Measurements from ENCODE around the gene CSHL1. TPM values are rescaled to one million over a fixed set of nuclear protein-coding genes. Genes with fewer than 3 reads are reported as not detected.

Gene CSHL1
- total and polyA plus RNA-seq, 5 experiments from 2014 or later: not detected

DNA sequence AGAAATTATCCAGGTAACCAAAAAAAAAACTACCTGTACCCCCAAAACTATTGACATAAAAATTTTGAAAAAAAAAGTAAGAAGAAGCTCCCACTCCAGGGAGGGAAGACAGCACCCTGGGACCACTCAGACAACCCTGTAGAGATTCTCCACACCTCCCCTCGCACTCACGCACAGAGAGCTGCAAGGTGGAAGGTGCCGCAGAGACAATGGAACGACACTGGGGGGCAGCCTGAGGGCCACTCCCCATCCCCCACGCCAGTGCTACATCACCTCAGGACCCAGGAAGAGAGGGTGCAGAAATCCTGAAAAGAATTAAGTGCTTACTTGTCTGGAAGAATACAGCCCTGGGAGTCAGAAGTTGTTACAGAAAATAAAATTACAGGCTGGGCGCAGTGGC, 26.3 kb upstream of the CSHL1 start:
- no peak overlapping the region for H3K4me3 Mint-ChIP-seq
- H3K36me3 Mint-ChIP-seq: no peaks in the 10 kb centered on the region
- peak overlapping the region in 1 of 10 donors; percentile 66 for H3K27ac Mint-ChIP-seq
- H3K4me1 Mint-ChIP-seq: peaks cover 12 to 57% (median 13%) of the 10 kb centered on the region in 4 donors
- DNase-seq (no peak), ATAC-seq (no peak)
- POLR2A ChIA-PET: interaction anchor here (1.0 kb wide), 1 partner anchor 8 kb away, joined by 3 read pairs; no protein-coding TSS in a partner anchor
- no peaks in the 10 kb centered on the region for H3K27me3 Mint-ChIP-seq
- H3K9me3 Mint-ChIP-seq: no peaks in the 10 kb centered on the region

DNA sequence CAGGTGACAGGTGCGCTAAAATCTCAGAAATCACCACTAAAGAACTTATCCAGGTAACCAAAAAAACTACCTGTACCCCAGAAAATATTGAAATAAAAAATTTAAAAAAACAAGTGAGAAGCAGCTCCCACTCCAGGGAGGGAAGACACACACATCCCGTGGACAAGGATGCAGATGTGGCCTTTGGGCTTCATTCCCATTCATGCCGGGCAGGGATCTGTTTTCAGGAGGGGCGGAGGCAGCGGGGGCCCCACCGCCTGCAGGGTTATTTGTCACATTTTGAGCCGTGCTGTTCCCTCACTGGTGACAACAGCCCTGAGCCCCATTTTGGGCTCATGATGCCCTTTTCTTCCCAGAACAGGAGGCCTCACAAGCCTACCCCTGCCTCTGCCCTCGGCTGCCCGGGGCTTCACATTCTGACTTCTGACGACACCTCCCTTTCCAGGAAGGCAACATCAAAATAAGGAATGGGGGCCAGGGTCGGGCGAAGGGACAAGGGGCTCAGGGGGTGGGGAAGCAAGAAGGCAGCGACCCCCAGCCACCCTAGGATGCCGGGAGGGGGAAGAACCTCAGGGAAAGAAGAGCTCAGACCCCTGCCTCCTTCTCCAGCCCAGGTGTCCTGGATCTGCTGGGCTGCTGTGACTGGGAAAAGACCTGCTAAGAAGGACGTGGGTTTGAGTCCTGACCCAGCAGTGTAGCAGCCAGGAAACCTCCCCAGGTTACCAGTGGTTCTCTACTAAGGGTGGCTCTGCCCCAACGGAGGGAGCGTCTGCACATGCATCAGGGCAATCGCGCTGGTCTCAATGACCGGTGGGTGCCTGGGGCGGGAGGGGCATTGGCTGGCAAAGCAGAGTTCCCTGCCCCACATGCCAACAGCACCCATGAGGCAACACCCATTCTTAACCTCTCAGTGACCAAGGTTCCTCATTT, 23.4 kb upstream of the CSHL1 start:
- POLR2A ChIA-PET: interaction anchor here (1.0 to 6.2 kb wide), 3 partner anchors 12 to 59 kb away, joined by 4 to 47 read pairs (median 5); no protein-coding TSS in a partner anchor
- Mint-ChIP-seq H3K9me3 (no peaks in the 10 kb centered on the region), H3K4me3 (peak overlapping the region in 2 of 10 donors; percentile 41 to 45), H3K4me1 (peaks cover 19 to 71% (median 33%) of the 10 kb centered on the region in 4 donors), H3K27me3 (no peaks in the 10 kb centered on the region), H3K36me3 (no peaks in the 10 kb centered on the region), H3K27ac (peak overlapping the region in 3 of 10 donors; percentile 22 to 51 (median 32))
- no peak for ATAC-seq
- DNase-seq: no peak

DNA sequence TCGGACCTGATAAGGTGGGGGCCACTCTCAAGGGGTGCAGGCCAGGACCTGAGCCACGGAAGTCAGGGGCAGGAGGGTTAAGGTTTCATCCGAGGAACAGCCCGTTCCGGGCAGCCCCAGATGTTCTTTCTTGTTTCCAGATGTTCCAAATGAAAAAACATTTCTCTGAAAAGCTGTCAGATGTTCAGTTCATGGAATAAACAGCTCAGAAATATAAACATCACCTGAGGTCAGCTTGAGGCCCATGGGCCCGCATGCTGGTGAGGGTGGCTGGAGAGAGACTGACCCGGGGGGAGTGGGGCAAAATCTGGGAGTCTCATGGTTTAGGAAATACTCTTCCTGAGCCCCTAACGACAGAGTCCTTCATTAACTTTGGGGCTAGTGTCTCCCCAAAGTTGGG, 22.5 kb upstream of the CSHL1 start:
- H3K4me3 Mint-ChIP-seq: peak overlapping the region in 2 of 10 donors; percentile 92 to 93
- H3K4me1 Mint-ChIP-seq: peaks cover 19 to 66% (median 30%) of the 10 kb centered on the region in 4 donors
- no peaks in the 10 kb centered on the region for H3K9me3 Mint-ChIP-seq
- POLR2A ChIA-PET: interaction anchor here (1.0 to 6.2 kb wide), 6 partner anchors 10 to 212 kb away, joined by 3 to 47 read pairs (median 4); no protein-coding TSS in a partner anchor
- no peaks in the 10 kb centered on the region for H3K27me3 Mint-ChIP-seq
- peak overlapping the region in 4 of 10 donors; percentile 22 to 92 (median 32) for H3K27ac Mint-ChIP-seq
- peaks cover 0 to 3% (median 0%) of the 10 kb centered on the region in 3 donors for H3K36me3 Mint-ChIP-seq
- DNase-seq (no peak), ATAC-seq (no peak)

DNA sequence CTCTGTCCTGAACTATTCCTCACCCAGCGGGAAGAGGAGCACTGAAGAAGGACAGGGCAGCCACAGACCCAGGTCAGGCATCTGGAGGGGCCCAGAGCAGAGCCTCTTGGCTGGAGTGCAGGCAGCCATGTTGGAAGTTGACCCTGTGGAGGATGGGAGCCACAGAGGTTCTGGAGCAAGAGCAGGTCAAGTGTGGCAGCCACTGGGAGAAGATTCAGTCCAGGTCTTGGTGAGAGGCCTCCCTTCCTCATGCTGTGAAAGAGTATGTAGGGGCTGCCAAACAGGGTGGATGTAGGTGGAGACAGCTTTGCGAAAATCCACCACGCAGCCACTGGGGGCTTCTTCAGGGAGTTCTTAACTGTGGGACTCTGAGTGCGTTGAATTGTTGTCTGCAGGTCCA, 21.7 kb upstream of the CSHL1 start:
- Mint-ChIP-seq H3K27me3 (no peaks in the 10 kb centered on the region), H3K9me3 (no peaks in the 10 kb centered on the region), H3K27ac (peak overlapping the region in 9 of 10 donors; percentile 69 to 94 (median 92)), H3K4me1 (peaks cover 15 to 62% (median 29%) of the 10 kb centered on the region in 4 donors), H3K36me3 (peaks cover 0 to 3% (median 0%) of the 10 kb centered on the region in 3 donors), H3K4me3 (peak overlapping the region; percentile 87 to 94 (median 93))
- POLR2A ChIA-PET: interaction anchor here (0.6 to 6.2 kb wide), 12 partner anchors 11 to 213 kb away, joined by 3 to 47 read pairs (median 3); partner anchors contain the start of gene ICAM2
- no peak for DNase-seq
- ATAC-seq: no peak

DNA sequence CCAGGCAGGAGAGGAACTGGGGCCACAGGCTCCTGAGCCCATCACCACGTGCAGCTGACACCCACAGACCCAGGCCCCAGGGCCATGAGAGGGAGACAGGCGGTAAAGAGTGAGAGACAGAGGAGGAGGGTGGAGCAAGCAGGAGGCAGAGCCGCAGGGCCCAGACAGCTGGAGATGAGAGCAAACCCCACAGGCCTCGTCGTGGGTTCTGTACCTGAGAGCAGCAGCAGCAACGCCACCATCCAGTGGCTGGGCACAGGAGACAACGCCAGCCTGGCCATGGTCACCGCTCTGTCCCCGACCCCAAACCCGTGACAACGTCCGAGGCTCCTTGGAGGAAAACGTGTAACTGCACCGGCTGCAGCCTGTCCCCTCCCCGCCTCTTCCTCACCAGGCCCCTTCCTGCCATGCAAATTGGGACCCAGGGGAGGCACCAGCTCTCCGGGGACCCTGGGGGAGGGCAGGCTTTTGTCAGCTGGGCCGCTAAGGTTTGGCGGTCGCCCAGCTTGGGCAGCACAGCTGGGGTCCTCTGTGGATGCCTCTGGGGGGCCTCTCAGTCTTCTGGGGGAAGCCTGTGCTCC, 21.0 kb upstream of the CSHL1 start, which contains the start of gene CD79B:
TSS of gene CD79B (minus strand) at position 351 of the 581 bp plus-strand sequence. CDS start at position 281, 70 bp downstream.
- Mint-ChIP-seq H3K27me3 (no peaks in the 10 kb centered on the region), H3K9me3 (no peaks in the 10 kb centered on the region), H3K4me1 (peaks cover 15 to 57% (median 29%) of the 10 kb centered on the region in 4 donors), H3K27ac (peak within 1 kb of the TSS; percentile 85 to 94 (median 92)), H3K36me3 (peaks cover 0 to 3% (median 0%) of the 10 kb centered on the region in 3 donors), H3K4me3 (peak within 1 kb of the TSS; percentile 87 to 94 (median 93))
- DNase-seq (peak in 7 of 10 donors; percentile 11 to 74 (median 37)), ATAC-seq (peak; percentile 74 to 75)
- POLR2A ChIA-PET: interaction anchor here (0.7 to 6.2 kb wide), 9 partner anchors 11 to 94 kb away, joined by 3 to 47 read pairs (median 3); partner anchors contain the start of gene ICAM2

DNA sequence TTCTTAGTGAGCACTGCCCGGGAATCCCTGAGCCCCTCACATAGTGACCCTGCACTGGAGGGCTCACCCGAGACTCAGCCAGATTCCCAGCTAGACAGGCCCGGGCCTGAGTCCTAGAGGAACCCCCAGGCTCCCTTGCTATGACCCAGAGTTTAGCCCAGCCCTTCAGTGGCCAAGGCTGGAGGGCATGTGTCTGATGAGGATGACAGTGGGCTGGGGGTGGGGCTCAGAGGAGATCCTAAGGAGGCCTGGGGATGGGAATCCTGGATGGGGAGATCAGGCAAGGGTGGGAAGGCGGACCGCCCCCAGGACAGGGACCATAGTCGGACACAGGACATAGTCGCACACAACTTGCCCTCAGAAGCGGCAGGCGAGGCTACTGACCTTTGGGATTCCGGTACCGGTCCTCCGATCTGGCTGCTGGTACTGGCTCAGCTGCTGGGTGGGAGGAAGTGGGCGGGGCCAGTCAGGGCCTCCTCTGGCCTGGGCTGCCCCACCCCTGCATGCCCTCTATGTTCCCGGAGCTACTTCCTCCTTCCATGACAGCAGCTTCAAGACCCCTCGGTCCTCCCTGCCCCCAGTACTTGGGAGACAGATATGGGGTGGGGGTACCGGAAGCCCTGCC, 20.0 kb upstream of the CSHL1 start:
- peaks cover 15 to 56% (median 29%) of the 10 kb centered on the region in 4 donors for H3K4me1 Mint-ChIP-seq
- DNase-seq (peak in 9 of 10 donors; percentile 28 to 79 (median 51)), ATAC-seq (peak; percentile 76 to 78)
- H3K4me3 Mint-ChIP-seq: peak overlapping the region; percentile 87 to 94 (median 93)
- POLR2A ChIA-PET: interaction anchor here (0.6 to 6.2 kb wide), 10 partner anchors 11 to 576 kb away, joined by 3 to 47 read pairs (median 4); partner anchors contain the start of genes CEP95 and ICAM2
- no peaks in the 10 kb centered on the region for H3K9me3 Mint-ChIP-seq
- H3K27ac Mint-ChIP-seq: peak overlapping the region; percentile 53 to 94 (median 92)
- no peaks in the 10 kb centered on the region for H3K27me3 Mint-ChIP-seq
- H3K36me3 Mint-ChIP-seq: peaks cover 0 to 3% (median 0%) of the 10 kb centered on the region in 3 donors

DNA sequence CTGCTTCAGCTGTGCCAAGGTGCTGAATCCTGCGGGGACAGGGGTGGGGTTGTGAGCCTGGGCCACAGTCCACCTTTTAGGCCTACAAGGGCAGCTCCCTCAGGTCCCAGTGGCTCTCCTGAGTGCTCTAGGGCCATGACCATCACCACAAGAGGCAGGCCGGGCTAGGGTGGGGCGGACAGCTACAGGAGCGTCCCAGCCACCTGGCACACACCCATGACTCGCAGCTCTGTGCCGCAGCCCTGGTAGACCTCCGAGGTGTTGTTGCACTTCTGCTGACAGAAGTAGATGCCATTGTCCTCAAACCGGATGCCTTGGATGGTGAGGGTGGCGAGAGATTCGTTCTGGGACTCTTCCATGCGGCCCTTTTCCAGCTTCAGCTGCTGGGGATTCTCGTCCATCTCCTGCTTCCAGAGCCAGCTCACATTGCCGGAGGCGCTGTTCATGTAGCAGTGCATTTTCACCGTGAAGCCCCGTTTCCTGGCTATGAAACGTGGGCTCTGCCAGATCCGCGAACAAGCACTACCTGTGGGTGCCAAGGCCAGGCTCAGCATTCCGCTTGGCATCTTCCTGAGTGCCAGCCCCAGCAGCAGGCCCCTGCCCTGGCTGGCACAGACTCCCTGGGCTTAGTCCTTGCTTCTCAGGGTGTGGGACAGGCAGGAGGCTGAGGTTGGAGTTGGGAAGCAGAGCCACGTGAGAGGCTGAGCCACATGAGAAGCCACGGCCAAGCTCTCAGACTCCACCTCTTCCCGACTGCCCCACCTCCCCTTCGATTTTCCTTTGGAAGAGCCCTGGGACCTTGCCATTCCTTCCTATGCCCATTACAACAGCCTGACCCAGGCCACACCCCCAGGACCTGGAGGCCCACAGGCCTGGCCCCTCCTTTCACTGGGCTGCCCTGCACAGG, 19.1 kb upstream of the CSHL1 start:
- H3K27ac Mint-ChIP-seq: peak overlapping the region in 7 of 10 donors; percentile 18 to 92 (median 90)
- H3K27me3 Mint-ChIP-seq: no peaks in the 10 kb centered on the region
- POLR2A ChIA-PET: interaction anchor here (1.3 to 6.2 kb wide), 2 partner anchors 16 to 104 kb away, joined by 3 to 47 read pairs; no protein-coding TSS in a partner anchor
- peaks cover 15 to 56% (median 29%) of the 10 kb centered on the region in 4 donors for H3K4me1 Mint-ChIP-seq
- H3K4me3 Mint-ChIP-seq: peak overlapping the region in 8 of 10 donors; percentile 87 to 94 (median 93)
- H3K36me3 Mint-ChIP-seq: peaks cover 0 to 3% (median 0%) of the 10 kb centered on the region in 3 donors
- ATAC-seq (no peak), DNase-seq (no peak)
- H3K9me3 Mint-ChIP-seq: no peaks in the 10 kb centered on the region

DNA sequence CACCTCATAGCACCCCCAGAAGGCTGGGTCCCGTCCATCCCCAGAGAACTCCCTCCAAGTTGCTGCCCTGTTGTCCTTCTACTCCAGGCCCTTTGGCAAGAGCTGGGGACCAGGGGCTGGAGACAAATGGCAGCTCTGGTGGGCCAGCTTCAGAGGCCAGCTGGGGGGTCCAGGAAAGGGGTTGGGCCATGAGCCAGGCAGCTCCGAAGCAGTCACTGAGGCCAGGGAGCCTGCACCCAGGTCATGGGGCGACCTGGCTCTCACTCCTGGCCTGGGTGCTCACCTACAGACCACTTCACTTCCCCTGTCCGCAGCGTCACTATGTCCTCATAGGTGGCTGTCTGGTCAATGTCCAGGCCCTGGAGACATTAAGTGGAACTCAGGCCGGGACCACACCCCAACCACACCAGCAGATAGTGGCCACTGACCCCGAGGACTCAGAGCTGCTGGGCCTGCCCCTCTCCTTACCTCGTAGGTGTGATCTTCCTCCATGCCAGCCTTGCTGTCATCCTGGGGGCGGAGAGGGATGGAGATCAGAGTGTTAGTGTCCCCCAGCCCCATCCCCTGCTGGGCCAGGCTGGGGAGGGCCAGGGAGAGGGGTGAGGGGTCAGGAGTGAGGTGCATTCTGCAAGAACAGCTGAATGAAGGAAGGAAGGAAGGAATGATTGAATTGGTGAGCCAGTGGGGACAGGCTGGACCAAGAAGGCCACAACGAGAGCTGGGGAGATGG, 18.1 kb upstream of the CSHL1 start:
- no peaks in the 10 kb centered on the region for H3K27me3 Mint-ChIP-seq
- peak overlapping the region in 4 of 10 donors; percentile 38 to 76 (median 60) for H3K4me3 Mint-ChIP-seq
- no peak for DNase-seq
- POLR2A ChIA-PET: interaction anchor here (6.2 kb wide), 1 partner anchor 17 kb away, joined by 47 read pairs; no protein-coding TSS in a partner anchor
- peaks cover 15 to 58% (median 29%) of the 10 kb centered on the region in 4 donors for H3K4me1 Mint-ChIP-seq
- peak overlapping the region in 2 of 10 donors; percentile 71 to 85 for H3K27ac Mint-ChIP-seq
- peaks cover 0 to 3% (median 0%) of the 10 kb centered on the region in 3 donors for H3K36me3 Mint-ChIP-seq
- no peaks in the 10 kb centered on the region for H3K9me3 Mint-ChIP-seq
- no peak for ATAC-seq

DNA sequence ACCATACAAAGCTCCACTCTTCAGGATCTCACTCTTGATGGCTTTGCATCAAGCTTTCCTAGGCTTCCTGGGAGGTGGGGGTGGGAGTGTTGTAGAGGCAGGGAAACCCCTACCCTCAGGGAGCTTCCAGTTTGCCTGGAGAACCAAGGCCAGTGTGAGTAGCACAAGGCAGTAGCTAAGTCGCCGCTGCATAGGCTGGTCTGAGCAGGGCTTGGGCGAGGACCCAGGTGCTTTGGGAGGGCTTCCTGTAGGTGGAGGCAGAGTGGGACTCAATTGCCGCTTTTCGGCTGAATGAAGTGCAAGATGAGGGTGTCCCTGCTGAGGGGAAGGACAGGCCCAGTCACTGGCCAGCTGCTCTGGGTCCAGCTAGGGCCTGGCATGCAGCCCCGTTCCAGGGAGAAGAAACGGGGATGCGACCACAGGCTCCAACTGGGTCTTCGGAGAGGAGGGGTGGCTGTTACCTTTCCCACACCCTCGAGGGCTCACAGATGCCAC, 17.2 kb upstream of the CSHL1 start:
- peak overlapping the region in 1 of 10 donors; percentile 76 for H3K4me3 Mint-ChIP-seq
- ATAC-seq (no peak), DNase-seq (no peak)
- POLR2A ChIA-PET: interaction anchor here (6.2 kb wide), 1 partner anchor 18 kb away, joined by 47 read pairs; no protein-coding TSS in a partner anchor
- H3K27ac Mint-ChIP-seq: peak overlapping the region in 4 of 10 donors; percentile 8 to 72 (median 28)
- H3K27me3 Mint-ChIP-seq: no peaks in the 10 kb centered on the region
- no peaks in the 10 kb centered on the region for H3K9me3 Mint-ChIP-seq
- H3K36me3 Mint-ChIP-seq: peaks cover 0 to 3% (median 0%) of the 10 kb centered on the region in 3 donors
- peaks cover 14 to 54% (median 28%) of the 10 kb centered on the region in 4 donors for H3K4me1 Mint-ChIP-seq

DNA sequence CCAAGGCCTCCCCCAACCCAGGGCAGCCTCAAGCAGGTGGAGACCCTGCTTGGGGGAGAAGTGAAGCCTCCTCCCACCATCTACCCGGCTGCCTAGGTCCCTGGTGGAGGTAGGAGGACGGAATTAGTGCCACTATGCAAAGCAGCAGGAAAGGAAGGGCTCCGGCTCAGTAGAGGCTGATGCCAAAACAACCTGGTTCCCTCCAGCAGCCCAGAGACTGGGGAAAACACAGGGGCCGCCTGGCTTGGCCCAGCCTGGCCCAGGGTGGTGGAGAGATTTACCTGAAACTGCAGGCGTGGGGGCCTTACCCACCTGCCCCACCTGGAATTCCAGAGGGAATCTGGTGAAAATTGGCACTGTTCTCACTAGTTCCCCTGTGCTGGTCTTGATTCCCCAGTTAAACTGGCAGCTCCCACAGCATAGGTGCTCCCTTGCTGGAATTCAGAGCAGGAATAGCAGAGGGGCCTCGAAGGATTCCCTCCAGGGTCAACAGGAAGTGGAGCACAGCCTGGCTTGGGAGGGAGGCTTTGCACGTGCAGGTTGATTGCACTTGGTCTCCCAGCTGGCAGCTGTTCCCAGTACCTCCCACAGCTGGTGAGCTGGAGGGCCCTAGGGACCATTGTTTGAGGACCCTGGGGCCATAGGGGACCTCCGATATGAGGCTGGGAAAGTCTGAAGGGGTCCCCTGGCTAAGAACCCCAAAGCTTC, 16.6 kb upstream of the CSHL1 start:
- H3K4me1 Mint-ChIP-seq: peaks cover 11 to 54% (median 24%) of the 10 kb centered on the region in 4 donors
- no peak for ATAC-seq
- no peaks in the 10 kb centered on the region for H3K9me3 Mint-ChIP-seq
- peak overlapping the region in 2 of 10 donors; percentile 30 to 72 for H3K27ac Mint-ChIP-seq
- peaks cover 0 to 3% (median 0%) of the 10 kb centered on the region in 3 donors for H3K36me3 Mint-ChIP-seq
- no peak for DNase-seq
- POLR2A ChIA-PET: interaction anchor here (1.8 kb wide), 1 partner anchor 19 kb away, joined by 8 read pairs; no protein-coding TSS in a partner anchor
- H3K27me3 Mint-ChIP-seq: no peaks in the 10 kb centered on the region
- peak overlapping the region in 2 of 10 donors; percentile 14 to 76 for H3K4me3 Mint-ChIP-seq

All from naive thymus-derived CD8-positive, alpha-beta T cell (primary cell).